Activated CD8-positive, alpha-beta T cell treated with anti-CD3 and anti-CD28 coated beads for 36 hours (primary cell): ENCODE results near the gene LEF1. TPM values are rescaled to one million over a fixed set of nuclear protein-coding genes. Genes with fewer than 3 reads are reported as not detected.

Experiments used
- ATAC-seq: fragments of 200-7000 bp; cut with Tn5 transposase; one replicate; pipeline ENCODE4 v1.10.0; 2021; ENCODE audit warnings: mild to moderate bottlenecking, moderate library complexity
- CTCF ChIA-PET: fragments of 350-600 bp; sonication (Branson Sonifier 250); formaldehyde crosslinking; loops from one replicate; lab custom pipeline; 2021; ENCODE audit warnings: antibody characterized with exemption; lab: Charles Lee
- POLR2A ChIA-PET: fragments of 350-600 bp; sonication (Branson Sonifier 250); formaldehyde crosslinking; loops from one replicate; lab custom pipeline; 2021; ENCODE audit warnings: antibody characterized with exemption; lab: Charles Lee
- DNase-seq: peaks from one replicate; pipeline ENCODE4 v3.0.0-alpha.2; 2020
- H3K27ac Mint-ChIP-seq: one replicate; pipeline ENCODE4 v1.8.0; 2021; ENCODE audit warnings: mild to moderate bottlenecking, mixed read lengths
- H3K27me3 Mint-ChIP-seq: one replicate; pipeline ENCODE4 v1.8.0; 2021; ENCODE audit warnings: mixed read lengths
- H3K36me3 Mint-ChIP-seq: one replicate; pipeline ENCODE4 v1.8.0; 2021; ENCODE audit warnings: low read depth, mixed read lengths
- H3K4me1 Mint-ChIP-seq: one replicate; pipeline ENCODE4 v1.8.0; 2021; ENCODE audit warnings: low read depth, mixed read lengths
- H3K4me3 Mint-ChIP-seq: one replicate; pipeline ENCODE4 v1.8.0; 2021; ENCODE audit warnings: mild to moderate bottlenecking, moderate library complexity, mixed read lengths
- H3K9me3 Mint-ChIP-seq: one replicate; pipeline ENCODE4 v1.8.0; 2021; ENCODE audit warnings: mixed read lengths
- intact Hi-C: fragments of 100-400 bp; cut with micrococcal nuclease; formaldehyde crosslinking; loops from one replicate; pipeline ENCODE4 v1.10.0; 2022
- total RNA-seq, 2 experiments: library from RNA; stranded (reverse); gene quantifications; one replicate each; pipeline ENCODE4 v1.2.3, GENCODE V29; 2021
- TF ChIP-seq, protein P1 (sequence below): fragments of 200-600 bp; IDR thresholded peaks from one replicate; pipeline ENCODE4 v1.8.0; 2022; ENCODE audit warnings: antibody characterized with exemption, mild to moderate bottlenecking

LEF1 gene
- total RNA-seq, 2 experiments from 2014 or later = 178 to 182 TPM

DNA sequence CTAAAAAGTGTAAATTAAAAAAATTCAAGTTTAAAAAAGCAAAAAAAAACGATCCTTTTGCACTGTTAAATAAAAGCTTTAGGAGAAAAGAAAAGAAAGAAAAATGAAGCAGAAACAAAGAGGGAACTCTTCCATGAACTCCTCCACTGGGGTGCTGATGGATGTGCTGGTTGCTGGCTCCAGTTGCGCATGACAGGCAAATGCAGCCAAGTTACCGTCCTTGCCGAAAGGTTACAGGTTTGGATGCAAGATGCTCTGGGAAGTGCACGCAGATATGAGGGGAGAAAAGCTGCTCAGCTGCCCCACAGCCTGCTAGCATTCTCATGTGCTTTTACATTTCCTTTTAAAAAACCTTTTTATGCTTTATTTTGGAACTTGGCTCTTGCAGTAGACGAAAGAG lies 120.6 kb downstream of the LEF1 start:
- Mint-ChIP-seq H3K4me3 (no peak overlapping the region), H3K27me3 (no peaks in the 10 kb centered on the region), H3K27ac (peak overlapping the region; percentile 98), H3K4me1 (peaks cover 82% of the 10 kb centered on the region), H3K9me3 (no peaks in the 10 kb centered on the region), H3K36me3 (peaks cover 56% of the 10 kb centered on the region)
- ChIA-PET CTCF (interaction anchor here (1.6 to 3.0 kb wide), 2 partner anchors 18 to 29 kb away, joined by 6 to 16 read pairs; no protein-coding TSS in a partner anchor), POLR2A (interaction anchor here (1.4 to 3.2 kb wide), 3 partner anchors 9 to 53 kb away, joined by 3 to 13 read pairs (median 6); no protein-coding TSS in a partner anchor)
- DNase-seq = no peak
- no peak for ATAC-seq
- TF ChIP-seq, protein P1, sequence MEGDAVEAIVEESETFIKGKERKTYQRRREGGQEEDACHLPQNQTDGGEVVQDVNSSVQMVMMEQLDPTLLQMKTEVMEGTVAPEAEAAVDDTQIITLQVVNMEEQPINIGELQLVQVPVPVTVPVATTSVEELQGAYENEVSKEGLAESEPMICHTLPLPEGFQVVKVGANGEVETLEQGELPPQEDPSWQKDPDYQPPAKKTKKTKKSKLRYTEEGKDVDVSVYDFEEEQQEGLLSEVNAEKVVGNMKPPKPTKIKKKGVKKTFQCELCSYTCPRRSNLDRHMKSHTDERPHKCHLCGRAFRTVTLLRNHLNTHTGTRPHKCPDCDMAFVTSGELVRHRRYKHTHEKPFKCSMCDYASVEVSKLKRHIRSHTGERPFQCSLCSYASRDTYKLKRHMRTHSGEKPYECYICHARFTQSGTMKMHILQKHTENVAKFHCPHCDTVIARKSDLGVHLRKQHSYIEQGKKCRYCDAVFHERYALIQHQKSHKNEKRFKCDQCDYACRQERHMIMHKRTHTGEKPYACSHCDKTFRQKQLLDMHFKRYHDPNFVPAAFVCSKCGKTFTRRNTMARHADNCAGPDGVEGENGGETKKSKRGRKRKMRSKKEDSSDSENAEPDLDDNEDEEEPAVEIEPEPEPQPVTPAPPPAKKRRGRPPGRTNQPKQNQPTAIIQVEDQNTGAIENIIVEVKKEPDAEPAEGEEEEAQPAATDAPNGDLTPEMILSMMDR = no peak
- intact Hi-C loops = no loop called here

DNA sequence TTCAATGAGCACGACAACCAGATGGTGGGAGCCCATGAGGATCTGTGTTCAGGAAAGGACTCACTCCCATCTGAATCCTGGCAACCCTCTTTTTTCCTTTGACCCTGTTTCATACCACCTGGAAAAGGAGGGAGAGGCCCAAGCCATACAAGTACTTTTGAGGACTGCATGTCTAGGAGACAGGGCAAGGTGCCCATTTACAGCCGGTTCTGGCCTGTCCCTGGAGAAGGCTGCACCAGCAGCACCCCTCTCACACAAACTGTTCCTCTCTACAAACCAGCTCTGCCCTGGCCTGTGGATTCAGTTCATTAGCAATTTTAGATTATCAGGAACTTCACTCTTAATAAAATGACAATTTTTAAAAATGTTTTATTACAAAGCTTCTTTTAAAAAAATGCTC lies 121.5 kb downstream of the LEF1 start:
- Mint-ChIP-seq H3K27me3 (no peaks in the 10 kb centered on the region), H3K4me1 (peaks cover 75% of the 10 kb centered on the region), H3K9me3 (no peaks in the 10 kb centered on the region), H3K4me3 (no peak overlapping the region), H3K36me3 (peaks cover 50% of the 10 kb centered on the region), H3K27ac (peak overlapping the region; percentile 72)
- DNase-seq = no peak
- no peak for ATAC-seq
- TF ChIP-seq, protein P1 = no peak
- intact Hi-C loops = no loop called here
- POLR2A ChIA-PET = interaction anchor here (0.9 to 3.2 kb wide), 3 partner anchors 10 to 120 kb away, joined by 3 to 13 read pairs (median 3); no protein-coding TSS in a partner anchor
- CTCF ChIA-PET = interaction anchor here (0.6 to 3.0 kb wide), 6 partner anchors 9 to 58 kb away, joined by 3 to 18 read pairs (median 5); no protein-coding TSS in a partner anchor

DNA sequence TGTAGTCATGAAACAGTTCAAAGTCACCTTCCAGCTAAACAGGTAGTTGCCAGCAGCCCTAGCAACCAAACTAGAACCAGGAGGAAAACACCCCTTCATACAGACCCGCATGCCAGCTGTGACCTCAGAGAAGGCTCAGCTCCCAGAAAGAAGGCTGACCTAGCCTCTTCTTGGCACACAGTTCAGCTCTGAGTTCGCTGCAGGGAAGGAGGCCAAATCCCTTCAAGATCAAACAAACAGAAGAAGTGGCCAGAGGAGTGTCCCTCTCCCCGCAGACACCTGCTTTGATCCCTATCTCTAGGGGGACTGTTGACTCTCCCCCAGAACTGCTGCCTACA lies 123.1 kb downstream of the LEF1 start:
- ATAC-seq (peak; percentile 56), DNase-seq (peak; percentile 45)
- TF ChIP-seq, protein P1 = no peak
- CTCF ChIA-PET = interaction anchor here (0.9 to 3.0 kb wide), 5 partner anchors 8 to 526 kb away, joined by 3 to 18 read pairs (median 5); no protein-coding TSS in a partner anchor
- POLR2A ChIA-PET = interaction anchor here (0.6 to 2.9 kb wide), 6 partner anchors 15 to 127 kb away, joined by 3 to 8 read pairs (median 4); no protein-coding TSS in a partner anchor
- Mint-ChIP-seq H3K4me3 (no peak overlapping the region), H3K36me3 (peaks cover 35% of the 10 kb centered on the region), H3K4me1 (peaks cover 60% of the 10 kb centered on the region), H3K9me3 (no peaks in the 10 kb centered on the region), H3K27ac (peak overlapping the region; percentile 72), H3K27me3 (no peaks in the 10 kb centered on the region)
- intact Hi-C loops = no loop called here

DNA sequence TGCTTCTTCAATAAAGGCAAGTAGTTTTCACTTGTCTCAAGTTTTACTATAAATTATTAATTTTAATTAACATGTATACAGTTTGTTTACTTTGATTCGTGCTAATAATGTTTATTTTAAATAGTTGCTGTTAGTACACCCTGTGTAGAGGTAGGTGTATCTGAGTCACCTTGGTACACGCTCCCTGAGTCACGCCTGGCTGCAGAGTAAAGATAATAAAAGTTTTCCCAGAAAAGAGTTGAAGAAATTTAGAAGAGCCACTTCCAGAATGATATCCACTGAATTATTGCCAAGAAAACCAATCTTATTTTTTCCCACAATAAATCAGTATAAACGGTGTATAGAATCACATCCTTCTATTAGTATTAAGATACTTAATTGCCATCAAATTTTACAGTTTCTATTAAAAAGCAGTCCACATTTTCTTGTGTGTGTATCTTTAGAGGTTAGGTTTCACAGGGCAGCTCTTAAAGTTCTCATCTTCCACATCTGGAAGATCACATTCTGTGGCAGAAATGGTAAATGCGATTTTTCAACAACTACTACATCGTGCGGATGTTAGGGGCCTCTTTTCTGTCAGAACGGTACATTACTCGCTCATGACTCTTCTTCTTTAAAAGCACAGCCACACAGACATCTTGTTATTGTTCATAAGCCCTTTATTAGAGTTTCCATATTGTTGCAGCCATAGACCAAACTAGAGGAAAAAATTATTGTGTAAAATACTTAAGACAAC lies 123.6 kb downstream of the LEF1 start:
- no peak for DNase-seq
- intact Hi-C loops = no loop called here
- CTCF ChIA-PET = interaction anchor here (0.9 to 3.0 kb wide), 5 partner anchors 8 to 527 kb away, joined by 3 to 18 read pairs (median 5); no protein-coding TSS in a partner anchor
- Mint-ChIP-seq H3K36me3 (peaks cover 35% of the 10 kb centered on the region), H3K27me3 (no peaks in the 10 kb centered on the region), H3K4me1 (peaks cover 54% of the 10 kb centered on the region), H3K9me3 (no peaks in the 10 kb centered on the region), H3K4me3 (no peak overlapping the region), H3K27ac (peak overlapping the region; percentile 72)
- POLR2A ChIA-PET = interaction anchor here (0.6 to 2.9 kb wide), 5 partner anchors 16 to 127 kb away, joined by 3 to 8 read pairs (median 3); no protein-coding TSS in a partner anchor
- TF ChIP-seq, protein P1 = no peak
- ATAC-seq = peak; percentile 49
